DMS53 treated with DMSO at 0.1 percent for 48 hours (cell line): Measurements from ENCODE around the gene FBXO27.
"Not testable (repeated sequence)": the region's sequence is repeated elsewhere in the genome, so short reads cannot be mapped to it uniquely, and the experiment has no call there.

ENCODE experiments used
- DNase-seq: peaks from one replicate; lab custom pipeline; 2025; ENCODE audit not compliant: unreplicated experiment; lab: John Stamatoyannopoulos, UW

The FBXO27 gene

GRCh38 chr19:39032063-39032918, at the start of gene FBXO27:
Gene FBXO27 (minus strand): TSS chr19:39032549. CDS start chr19:39032227, 322 bp downstream.
- no peak for DNase-seq

DNA sequence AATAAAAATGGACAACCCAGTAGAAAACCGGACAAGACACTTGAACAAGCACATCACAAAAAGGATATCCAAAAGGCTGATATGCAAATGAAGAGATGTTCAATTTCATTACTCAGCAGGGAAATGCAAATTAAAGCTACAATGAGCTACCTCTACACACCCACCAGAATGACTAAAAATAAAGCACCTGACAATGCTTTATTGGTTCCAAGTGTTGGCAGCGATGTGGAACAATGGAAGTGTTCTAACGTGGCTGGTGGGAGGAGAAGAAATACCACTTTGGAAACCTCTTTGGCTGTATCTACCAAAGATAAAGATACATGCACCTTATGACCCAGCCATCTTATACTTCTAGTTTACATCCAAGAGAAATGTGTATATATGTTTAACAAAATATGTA, 48.1 kb upstream of the FBXO27 start:
- no peak for DNase-seq

DNA sequence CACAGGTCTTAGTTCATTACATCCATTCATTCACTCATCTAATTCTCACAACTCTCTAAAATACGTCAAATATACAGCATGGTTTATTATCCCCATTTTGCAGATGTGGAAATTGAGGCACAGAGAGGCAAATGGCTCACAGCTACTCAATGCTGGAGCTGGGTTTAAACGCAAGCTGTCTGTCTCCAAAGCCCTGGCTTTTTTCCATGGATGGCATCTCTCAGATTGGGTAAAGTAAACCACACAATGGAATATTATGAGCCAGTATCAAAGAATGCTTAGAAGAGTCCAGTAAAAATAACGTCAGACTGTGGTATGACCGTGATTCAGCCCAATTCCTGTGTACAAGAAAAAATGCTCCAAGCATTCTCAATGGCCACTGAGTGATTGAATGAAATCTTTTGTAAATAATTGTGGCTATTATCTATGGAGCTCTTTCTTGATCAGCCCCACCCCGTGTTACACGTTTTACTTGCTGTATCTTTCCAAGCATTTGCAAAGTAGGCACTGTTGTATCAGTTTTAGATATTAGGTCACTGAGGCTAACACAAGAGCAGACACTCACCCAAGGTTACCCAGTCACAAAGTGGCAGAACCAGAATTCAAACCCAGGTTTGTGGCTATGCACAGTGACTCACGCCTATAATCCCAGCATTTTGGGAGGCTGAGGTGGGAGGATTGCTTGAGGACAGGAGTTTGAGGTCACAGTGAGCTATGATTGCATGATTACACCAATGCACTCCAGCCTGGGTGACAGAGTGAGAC, 46.3 kb upstream of the FBXO27 start:
- DNase-seq = no peak

DNA sequence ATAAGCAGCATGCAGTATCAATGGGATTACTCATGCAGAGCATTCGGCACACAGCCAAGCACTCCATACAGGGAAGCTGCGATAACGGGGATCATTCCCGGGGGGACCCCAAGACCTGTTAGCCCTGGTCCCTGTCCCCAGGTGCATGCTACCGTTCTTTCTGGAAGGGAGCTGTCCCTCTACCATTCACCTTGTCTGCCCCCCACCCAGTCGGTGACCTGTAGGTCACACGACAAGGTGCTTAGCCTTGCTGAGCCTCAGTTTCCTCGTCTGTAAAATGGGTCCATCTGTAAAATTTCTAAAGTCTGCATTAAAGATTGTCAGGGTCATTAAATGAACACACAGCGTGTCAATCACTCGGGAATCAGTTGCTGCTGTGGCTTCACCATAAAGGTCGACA, 45.0 kb upstream of the FBXO27 start:
- no peak for DNase-seq

GRCh38 chr19:39074942-39075341, 42.6 kb upstream of the FBXO27 start:
- DNase-seq = no peak

DNA sequence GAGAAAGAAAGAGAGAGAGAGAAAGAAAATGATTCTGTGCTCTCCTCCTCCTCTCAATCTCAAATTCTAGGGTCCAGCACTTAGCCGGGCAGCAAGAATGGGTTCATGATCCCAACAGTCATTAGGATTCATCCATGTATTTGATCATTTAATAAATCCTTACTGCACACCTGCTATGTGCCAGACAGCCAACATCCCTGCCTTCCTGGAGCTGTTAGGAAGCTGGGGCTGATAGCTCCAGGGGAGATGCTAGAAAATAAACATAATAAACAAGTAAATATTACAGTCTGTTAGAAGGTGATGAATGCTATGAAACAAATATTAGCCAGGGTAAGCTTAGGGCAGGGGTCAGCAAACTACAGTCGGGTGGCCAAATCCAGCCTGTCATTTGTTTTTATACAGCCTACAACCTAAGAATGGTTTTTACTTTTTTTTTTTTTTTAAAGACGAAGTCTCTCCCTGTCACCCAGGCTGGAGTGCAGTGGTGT, 41.9 kb upstream of the FBXO27 start:
- DNase-seq = no peak

DNA sequence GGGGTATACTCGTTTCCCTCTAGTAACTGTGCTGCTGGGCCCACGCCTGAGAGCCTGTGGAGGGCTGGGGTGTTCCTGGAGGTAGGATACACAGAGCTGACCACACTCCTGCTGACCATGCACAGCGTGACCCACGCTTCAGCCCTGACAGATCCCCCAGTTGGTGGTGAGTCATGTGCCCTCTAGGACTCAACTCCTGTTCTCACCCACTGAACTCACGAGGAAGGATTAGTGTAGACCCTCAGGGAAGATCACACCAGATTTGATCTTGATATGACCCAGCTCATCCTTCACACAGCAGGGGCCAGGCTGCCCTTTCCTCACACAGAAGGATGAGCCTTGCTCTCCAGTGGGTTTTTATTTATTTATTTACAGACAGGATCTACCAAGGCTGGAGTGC, 38.5 kb upstream of the FBXO27 start:
- no peak for DNase-seq

DNA sequence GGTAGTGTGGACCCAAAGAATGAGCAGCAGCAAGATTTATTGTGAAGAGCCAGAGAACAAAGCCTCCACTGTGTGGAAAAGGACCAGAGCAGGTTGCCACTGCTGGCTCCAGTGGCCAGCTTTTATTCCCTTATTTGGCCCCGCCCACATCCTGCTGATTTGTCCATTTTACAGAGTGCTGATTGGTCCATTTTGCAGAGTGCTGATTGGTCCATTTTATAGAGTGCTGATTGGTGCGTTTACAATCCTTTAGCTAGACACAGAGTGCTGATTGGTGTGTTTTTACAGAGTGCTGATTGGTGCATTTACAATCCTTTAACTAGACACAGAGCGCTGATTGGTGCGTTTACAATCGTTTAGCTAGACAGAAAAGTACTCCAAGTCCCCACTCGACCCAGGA, 35.9 kb upstream of the FBXO27 start:
- not testable (repeated sequence) for DNase-seq

GRCh38 chr19:39067104-39067503, 34.8 kb upstream of the FBXO27 start:
- DNase-seq = no peak

DNA sequence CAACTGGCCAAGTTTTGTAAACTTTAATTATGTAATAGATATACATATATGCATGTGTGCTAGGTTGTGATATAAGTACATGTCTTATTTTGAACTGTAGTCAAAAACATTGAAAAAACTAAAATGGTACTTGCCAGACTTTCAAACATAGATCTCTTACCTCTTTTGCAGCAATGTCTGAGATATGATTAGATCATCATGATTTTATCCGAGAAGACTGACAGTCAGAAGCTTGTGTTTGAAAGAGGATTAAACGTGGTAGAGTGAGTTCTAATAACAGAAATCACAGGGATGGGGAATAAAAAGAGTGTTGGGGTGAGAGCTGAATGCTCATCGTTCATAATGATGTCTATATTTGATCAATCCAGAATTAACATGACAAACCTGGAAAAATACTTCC, 33.6 kb upstream of the FBXO27 start:
- no peak for DNase-seq

DNA sequence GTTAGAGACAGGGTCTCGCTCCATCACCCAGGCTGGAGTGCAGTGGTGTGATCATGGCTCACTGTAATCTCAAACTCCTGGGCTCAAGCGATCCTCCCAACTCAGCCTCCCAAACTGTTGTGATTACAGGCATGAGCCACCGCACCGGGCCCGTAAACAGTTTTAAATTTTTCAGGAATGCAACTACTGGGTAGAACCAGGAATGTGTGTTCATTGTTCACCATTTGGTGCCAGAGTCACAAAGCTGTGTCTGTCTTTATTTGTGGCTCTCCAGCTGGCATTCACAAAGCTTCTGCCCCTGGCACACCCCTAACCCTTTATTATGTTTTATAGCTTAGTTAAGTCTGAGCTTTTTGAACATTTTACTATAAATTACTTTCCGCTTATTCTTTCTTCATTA, 32.1 kb upstream of the FBXO27 start:
- no peak for DNase-seq

GRCh38 chr19:39060171-39060570, 27.8 kb upstream of the FBXO27 start:
- no peak for DNase-seq

- no peak for DNase-seq
Measured at GRCh38 chr19:39059302-39059701, 27.0 kb upstream of the FBXO27 start.

- DNase-seq = no peak
Measured at GRCh38 chr19:39057615-39058014, 25.3 kb upstream of the FBXO27 start.

GRCh38 chr19:39054091-39054470, 21.7 kb upstream of the FBXO27 start:
- DNase-seq = no peak

DNA sequence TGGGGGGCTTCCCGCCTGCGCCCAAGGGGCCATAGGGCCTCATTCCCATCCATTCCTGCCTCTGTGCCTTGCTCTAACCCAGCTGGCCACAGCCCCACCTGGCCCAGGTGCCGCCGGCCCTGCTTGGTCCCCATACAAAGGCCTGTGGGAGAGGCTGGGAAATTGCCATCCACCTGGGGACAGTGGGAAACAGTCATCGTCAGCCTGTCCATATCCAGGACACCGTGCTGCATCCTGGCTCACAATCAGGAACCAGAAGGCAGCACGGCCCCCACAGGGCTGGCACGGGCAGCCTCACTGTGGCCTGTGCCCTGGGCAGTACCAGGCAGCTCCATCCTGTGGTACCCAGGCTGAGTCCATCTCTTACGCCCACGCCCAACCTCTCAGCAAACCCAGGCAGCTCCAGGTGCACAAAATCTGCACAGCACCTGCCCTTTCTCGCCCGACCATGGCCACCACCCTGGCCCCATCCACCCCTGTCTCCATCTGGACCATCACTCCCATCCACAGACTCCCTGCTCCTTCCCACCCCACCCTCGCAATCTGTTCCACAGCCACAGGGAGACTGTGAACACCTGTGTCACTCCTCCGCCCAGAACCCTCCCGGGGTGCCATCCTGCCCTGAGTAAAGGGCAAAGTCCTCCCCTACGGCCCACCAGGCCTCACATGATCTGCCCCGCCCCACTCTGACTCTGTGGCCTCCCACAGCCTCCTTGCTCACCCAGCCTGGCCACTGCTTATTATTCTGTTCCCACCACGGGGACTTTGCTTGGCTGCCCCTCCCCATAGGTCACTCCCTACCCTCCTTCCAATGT, 21.1 kb upstream of the FBXO27 start:
- no peak for DNase-seq

DNA sequence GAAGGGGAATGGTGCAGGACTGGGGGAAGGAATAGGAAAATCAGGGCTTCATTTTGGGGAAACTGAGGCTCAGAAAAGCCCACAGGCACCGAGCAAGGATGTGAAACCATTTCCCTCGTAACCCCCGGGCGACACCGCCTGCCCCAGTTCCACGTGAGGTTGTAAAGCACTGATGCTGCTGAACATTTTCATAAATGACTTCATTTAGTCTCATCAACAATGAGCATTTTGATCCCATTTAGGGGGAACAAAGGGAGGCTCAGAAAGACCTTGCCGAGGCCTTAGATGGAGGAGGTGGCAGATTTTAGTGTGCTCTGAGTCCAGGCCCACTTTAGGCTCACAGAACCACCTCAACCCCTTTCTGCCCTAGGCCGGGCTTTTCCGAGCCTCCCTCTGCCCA, 20.5 kb upstream of the FBXO27 start:
- no peak for DNase-seq

GRCh38 chr19:39052243-39052746, 19.9 kb upstream of the FBXO27 start:
- DNase-seq = peak; percentile 14

- DNase-seq = no peak
Measured at GRCh38 chr19:39047073-39047472, 14.7 kb upstream of the FBXO27 start.

DNA sequence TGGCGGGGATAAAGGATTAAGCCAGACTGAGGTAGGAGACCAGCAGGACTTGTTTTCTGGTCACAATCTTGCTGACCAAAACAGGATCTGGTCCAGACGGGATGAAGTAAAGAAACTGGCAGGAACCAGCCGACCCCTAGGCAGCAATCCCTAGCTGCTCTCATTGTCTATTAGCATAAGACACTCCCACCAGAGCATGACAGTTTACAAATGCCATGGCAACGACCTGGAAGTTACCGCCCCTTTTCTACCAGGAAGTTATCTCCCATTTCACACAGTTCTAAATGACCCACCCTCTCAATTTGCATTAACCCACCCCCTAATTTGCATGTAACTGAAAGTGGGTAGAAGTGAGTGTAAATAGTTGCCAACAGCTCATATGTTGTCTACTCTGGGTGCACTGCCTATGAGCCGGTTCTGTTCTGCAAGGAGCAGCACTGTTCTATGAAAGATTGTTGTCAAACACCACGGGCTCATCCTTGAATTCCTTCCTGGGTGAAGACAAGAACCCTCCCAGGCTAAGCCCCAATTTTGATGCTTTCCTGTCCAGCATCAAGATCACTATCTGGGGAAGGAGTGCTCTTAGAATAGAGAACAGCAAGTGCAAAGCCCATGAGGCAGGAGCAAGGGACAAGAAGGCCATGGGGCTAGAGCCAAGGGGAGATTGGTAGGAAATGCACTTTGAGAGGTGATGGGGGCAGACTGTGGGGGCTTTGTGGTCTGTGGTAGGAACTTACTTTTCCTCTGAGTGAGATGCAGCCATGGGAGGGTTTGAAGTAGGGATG, 13.9 kb upstream of the FBXO27 start:
- no peak for DNase-seq
